IMR-90 (cell line): Measurements from ENCODE around the gene XAB2.

Experiments used
- CTCF ChIP-seq: conservative IDR thresholded peaks from 2 replicates; pipeline ENCODE4 v1.5.1; 2012; ENCODE audit warnings: mild to moderate bottlenecking, low read depth, low read length, improper control_type of control experiment
- ELK1 ChIP-seq: fragments of 150-350 bp; IDR thresholded peaks from 2 replicates; pipeline ENCODE4 v1.6.1; 2016; ENCODE audit warnings: low read depth, mild to moderate bottlenecking, low read length, moderate library complexity, borderline replicate concordance
- MAZ ChIP-seq: IDR thresholded peaks from 2 replicates; pipeline ENCODE4 v1.6.1; 2012; ENCODE audit warnings: low read depth, mild to moderate bottlenecking, low read length, improper control_type of control experiment, moderate library complexity, borderline replicate concordance
- NFE2L2 ChIP-seq: fragments of 150-350 bp; IDR thresholded peaks from 2 replicates; pipeline ENCODE4 v1.6.1; 2016; ENCODE audit warnings: low read depth, mild to moderate bottlenecking, low read length
- POLR2A ChIP-seq: IDR thresholded peaks from 2 replicates; pipeline ENCODE4 v1.6.1; 2012; ENCODE audit warnings: mild to moderate bottlenecking, low read depth, low read length
- RAD21 ChIP-seq: IDR thresholded peaks from 2 replicates; pipeline ENCODE4 v1.6.1; 2012; ENCODE audit warnings: low read length, improper control_type of control experiment
- RCOR1 ChIP-seq: IDR thresholded peaks from 2 replicates; pipeline ENCODE4 v1.6.1; 2012; ENCODE audit warnings: mild to moderate bottlenecking, low read length, improper control_type of control experiment; ENCODE audit not compliant: insufficient replicate concordance
- RFX5 ChIP-seq: IDR thresholded peaks from 2 replicates; pipeline ENCODE4 v1.8.0; 2012; ENCODE audit warnings: low read depth, mild to moderate bottlenecking, low read length, moderate library complexity

- TF ChIP-seq CTCF = no peak
- TF ChIP-seq RAD21 = no peak
- no peak for TF ChIP-seq MAZ
- no peak for TF ChIP-seq NFE2L2
- no peak for TF ChIP-seq POLR2A
- no peak for TF ChIP-seq RCOR1
- TF ChIP-seq ELK1 = no peak
- no peak for TF ChIP-seq RFX5
These were observed 21.3 kb downstream of the XAB2 start for GRCh38 chr19:7607874-7608560.
